Uterus (tissue), 4 donors: ENCODE results near the gene MPIG6B. TPM values are rescaled to one million over a fixed set of nuclear protein-coding genes. Genes with fewer than 3 reads are reported as not detected.

ENCODE experiments used
- DNase-seq, 2 donors: peaks; one replicate each; pipeline ENCODE4 v3.0.0-alpha.2; 2019 to 2020
- H3K27ac ChIP-seq, 2 donors: fragments of 200-600 bp; sonication (generic); 1 replicate in 1 of 2; 2 replicates in 1 of 2; pipeline ENCODE4 v1.5.1; 2016 to 2018
- H3K27me3 ChIP-seq, 2 donors: fragments of 200-600 bp; sonication (generic); one replicate each; pipeline ENCODE4 v1.5.1; 2018 to 2019; ENCODE audit warnings: control low read depth in 1 of 2
- H3K36me3 ChIP-seq, 2 donors: fragments of 200-600 bp; sonication (generic); one replicate each; pipeline ENCODE4 v1.5.1; 2019; ENCODE audit warnings: control low read depth in 1 of 2
- H3K4me1 ChIP-seq, 2 donors: fragments of 200-600 bp; sonication (generic); one replicate each; pipeline ENCODE4 v1.5.1; 2018 to 2019; ENCODE audit warnings: control low read depth in 1 of 2
- H3K4me3 ChIP-seq, 2 donors: fragments of 200-600 bp; sonication (generic); 1 replicate in 1 of 2; 2 replicates in 1 of 2; pipeline ENCODE4 v1.5.1; 2018 to 2019; ENCODE audit warnings: mild to moderate bottlenecking in 1 of 2
- H3K9me3 ChIP-seq, 2 donors: fragments of 200-600 bp; sonication (generic); one replicate each; pipeline ENCODE4 v1.5.1; 2019; ENCODE audit warnings: control low read depth in 1 of 2
- POLR2A ChIP-seq, 2 donors: fragments of 450-650 bp; IDR thresholded peaks; one replicate each; pipeline ENCODE4 v1.6.1; 2016; ENCODE audit warnings: antibody characterized with exemption in 2 of 2, mild to moderate bottlenecking in 1 of 2, moderate library complexity in 1 of 2
- intact Hi-C: fragments of 100-400 bp; cut with DNase I; formaldehyde crosslinking; loops from one replicate; pipeline ENCODE4 v1.15.1; 2023; ENCODE audit warnings: low total_unique reads
- total RNA-seq, 4 donors: library from RNA; depleted of rRNA in 3 of 4; stranded (reverse); fragments of >200 nt in 3 of 4; gene quantifications; one replicate each; pipeline versions ENCODE4 v1.1.0 to v1.2.4, GENCODE V29; 2014 to 2023
- TF ChIP-seq, protein P1 (sequence below), 4 experiments: fragments of 200-600 bp in 2 of 4; fragments of 450-650 bp in 2 of 4; sonication (generic) in 2 of 4; IDR thresholded peaks; one replicate each; pipeline ENCODE4 v1.5.1; 2016 to 2019; ENCODE audit warnings: antibody characterized with exemption in 4 of 4, mild to moderate bottlenecking in 2 of 4, moderate library complexity in 1 of 4
- donor health status: DM: yes; HTN: yes; CAD: no.

MPIG6B gene
- total RNA-seq, 4 donors from 2014 or later, result 0.49 TPM; not detected in 3

DNA sequence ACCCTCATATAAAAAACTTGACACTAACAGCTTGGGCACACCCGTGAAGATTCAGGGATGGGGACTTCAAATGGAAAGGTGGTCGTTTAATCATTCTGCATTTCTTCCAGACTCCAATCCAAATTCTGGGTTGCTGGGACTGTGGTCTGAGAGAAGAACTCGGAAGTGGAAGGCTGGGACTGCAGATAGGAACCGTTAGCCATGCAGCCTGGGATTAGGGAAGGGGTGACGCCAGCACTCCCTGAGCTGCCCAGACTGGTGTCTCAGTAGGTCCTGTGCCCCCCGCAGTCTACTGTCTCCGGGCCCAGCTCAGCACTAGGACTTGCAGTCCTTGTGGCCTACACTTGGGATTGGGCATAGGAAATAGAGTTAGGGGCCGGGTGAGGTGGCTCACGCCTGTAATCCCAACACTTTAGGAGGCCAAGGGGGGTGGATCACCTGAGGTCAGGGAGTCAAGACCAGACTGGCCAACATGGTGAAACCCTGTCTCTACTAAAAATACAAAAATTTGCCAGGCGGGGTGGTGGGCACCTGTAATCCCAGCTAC is 13.7 kb downstream of the MPIG6B start:
- H3K27ac ChIP-seq, result peak overlapping the region; percentile 86 to 95
- TF ChIP-seq, protein P1, sequence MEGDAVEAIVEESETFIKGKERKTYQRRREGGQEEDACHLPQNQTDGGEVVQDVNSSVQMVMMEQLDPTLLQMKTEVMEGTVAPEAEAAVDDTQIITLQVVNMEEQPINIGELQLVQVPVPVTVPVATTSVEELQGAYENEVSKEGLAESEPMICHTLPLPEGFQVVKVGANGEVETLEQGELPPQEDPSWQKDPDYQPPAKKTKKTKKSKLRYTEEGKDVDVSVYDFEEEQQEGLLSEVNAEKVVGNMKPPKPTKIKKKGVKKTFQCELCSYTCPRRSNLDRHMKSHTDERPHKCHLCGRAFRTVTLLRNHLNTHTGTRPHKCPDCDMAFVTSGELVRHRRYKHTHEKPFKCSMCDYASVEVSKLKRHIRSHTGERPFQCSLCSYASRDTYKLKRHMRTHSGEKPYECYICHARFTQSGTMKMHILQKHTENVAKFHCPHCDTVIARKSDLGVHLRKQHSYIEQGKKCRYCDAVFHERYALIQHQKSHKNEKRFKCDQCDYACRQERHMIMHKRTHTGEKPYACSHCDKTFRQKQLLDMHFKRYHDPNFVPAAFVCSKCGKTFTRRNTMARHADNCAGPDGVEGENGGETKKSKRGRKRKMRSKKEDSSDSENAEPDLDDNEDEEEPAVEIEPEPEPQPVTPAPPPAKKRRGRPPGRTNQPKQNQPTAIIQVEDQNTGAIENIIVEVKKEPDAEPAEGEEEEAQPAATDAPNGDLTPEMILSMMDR (IDR thresholded peaks at IDR 0.05), result no peak
- no peak for TF ChIP-seq POLR2A (IDR thresholded peaks at IDR 0.05)
- intact Hi-C loops, result loop anchor here (10.0 kb wide), 1 partner anchor 58 kb away; the partner anchor contains the start of gene VARS1
- H3K9me3 ChIP-seq, result no peaks in the 10 kb centered on the region
- no peaks in the 10 kb centered on the region for H3K36me3 ChIP-seq
- H3K4me3 ChIP-seq, result peak overlapping the region; percentile 61 to 63
- DNase-seq, result peak in 1 of 2 donors; percentile 43
- peaks cover 0 to 29% of the 10 kb centered on the region in 2 donors for H3K4me1 ChIP-seq
- no peaks in the 10 kb centered on the region for H3K27me3 ChIP-seq

DNA sequence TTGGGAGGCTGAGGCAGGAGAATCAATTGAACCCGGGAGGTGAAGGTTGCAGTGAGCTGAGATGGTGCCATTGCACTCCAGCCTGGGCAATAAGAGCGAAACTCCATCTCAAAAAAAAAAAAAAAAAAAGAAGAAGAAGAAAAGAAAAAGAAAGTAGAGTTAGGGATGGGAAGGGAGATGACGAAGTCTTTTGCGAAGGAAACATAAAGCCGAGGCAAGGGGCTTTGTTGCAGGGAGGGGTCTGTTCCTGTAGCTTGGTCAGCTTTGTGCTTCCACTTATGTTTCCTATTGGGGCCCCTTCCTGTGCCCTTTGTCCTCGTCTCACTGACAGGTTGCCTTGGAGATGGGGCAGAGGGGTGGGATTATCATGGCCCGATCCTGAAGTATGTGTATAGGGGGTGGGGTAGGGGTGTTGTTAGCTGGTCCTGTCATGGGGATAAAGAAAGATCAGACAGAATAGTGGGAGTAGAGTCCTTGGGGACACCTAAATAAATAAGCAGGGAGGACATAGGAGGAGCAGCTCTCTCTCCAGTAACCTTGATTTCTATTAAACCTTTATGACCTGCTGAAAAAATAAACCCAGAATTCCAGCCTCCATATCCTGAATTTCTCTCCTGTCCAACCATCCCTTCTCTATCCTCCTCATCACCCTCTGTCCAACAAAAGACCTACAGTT is 14.3 kb downstream of the MPIG6B start:
- H3K9me3 ChIP-seq, result no peaks in the 10 kb centered on the region
- no peaks in the 10 kb centered on the region for H3K36me3 ChIP-seq
- peak overlapping the region; percentile 86 to 95 for H3K27ac ChIP-seq
- H3K4me3 ChIP-seq, result no peak overlapping the region
- H3K4me1 ChIP-seq, result peaks cover 0 to 29% of the 10 kb centered on the region in 2 donors
- TF ChIP-seq, protein P1 (IDR thresholded peaks at IDR 0.05), result no peak
- TF ChIP-seq POLR2A (IDR thresholded peaks at IDR 0.05), result no peak
- H3K27me3 ChIP-seq, result no peaks in the 10 kb centered on the region
- DNase-seq, result no peak
- intact Hi-C loops, result loop anchor here (10.0 kb wide), 1 partner anchor 57 kb away; the partner anchor contains the start of gene VARS1

DNA sequence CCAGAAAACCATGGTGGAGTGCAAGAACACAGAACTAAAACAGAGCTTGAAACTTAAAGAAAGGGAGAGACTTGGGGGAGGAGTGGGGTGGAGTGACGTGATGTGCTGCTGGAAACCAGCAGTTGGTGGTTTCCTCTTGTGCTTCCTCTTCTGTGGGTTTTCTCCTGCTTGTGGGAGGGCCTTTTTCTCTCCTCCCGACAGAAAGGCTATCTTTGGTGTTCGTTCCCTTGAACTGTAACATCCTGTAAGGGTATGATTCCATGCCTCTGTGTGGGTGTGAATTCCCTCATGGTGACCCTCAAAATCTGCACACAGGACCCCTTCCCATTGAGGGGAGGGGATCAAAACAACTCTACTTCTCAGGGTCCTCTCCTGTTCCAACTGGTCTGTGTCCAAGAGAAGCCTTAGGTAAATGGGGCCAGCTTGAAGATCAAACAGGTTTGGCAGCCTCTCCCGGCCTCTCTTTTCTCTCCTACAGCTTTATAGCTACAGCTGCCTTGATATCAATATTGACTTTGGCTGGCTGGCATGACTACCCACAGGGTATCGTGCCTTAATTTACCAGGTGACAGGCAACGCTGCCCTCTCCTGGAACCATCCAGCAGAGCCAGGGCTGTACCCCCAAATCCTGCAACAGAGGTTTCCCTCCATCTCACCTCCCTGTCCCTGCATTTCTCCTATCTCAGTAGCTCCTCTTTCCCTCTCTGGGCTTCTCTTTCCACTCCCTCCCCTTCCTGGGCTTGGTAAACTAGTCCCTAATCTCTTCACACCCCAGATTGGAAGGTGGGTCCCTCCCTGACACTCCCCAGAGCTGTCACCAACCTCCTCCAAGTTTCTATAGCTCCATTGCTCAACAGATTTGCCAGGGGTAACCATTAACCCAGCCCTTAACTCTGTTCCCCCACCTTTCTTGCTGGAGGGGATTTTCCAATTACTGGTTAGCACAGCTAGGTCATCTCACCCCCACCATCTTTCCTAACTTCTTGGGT is 15.1 kb downstream of the MPIG6B start:
- TF ChIP-seq, protein P1 (IDR thresholded peaks at IDR 0.05), result no peak
- peak; percentile 19 to 40 for TF ChIP-seq POLR2A (IDR thresholded peaks at IDR 0.05)
- no peak overlapping the region for H3K4me3 ChIP-seq
- H3K27me3 ChIP-seq, result no peaks in the 10 kb centered on the region
- intact Hi-C loops, result loop anchor here (10.0 kb wide), 1 partner anchor 57 kb away; the partner anchor contains the start of gene VARS1
- H3K9me3 ChIP-seq, result no peaks in the 10 kb centered on the region
- H3K27ac ChIP-seq, result peak overlapping the region; percentile 86 to 95
- peak in 1 of 2 donors; percentile 52 for DNase-seq
- no peaks in the 10 kb centered on the region for H3K36me3 ChIP-seq
- peaks cover 0 to 29% of the 10 kb centered on the region in 2 donors for H3K4me1 ChIP-seq

DNA sequence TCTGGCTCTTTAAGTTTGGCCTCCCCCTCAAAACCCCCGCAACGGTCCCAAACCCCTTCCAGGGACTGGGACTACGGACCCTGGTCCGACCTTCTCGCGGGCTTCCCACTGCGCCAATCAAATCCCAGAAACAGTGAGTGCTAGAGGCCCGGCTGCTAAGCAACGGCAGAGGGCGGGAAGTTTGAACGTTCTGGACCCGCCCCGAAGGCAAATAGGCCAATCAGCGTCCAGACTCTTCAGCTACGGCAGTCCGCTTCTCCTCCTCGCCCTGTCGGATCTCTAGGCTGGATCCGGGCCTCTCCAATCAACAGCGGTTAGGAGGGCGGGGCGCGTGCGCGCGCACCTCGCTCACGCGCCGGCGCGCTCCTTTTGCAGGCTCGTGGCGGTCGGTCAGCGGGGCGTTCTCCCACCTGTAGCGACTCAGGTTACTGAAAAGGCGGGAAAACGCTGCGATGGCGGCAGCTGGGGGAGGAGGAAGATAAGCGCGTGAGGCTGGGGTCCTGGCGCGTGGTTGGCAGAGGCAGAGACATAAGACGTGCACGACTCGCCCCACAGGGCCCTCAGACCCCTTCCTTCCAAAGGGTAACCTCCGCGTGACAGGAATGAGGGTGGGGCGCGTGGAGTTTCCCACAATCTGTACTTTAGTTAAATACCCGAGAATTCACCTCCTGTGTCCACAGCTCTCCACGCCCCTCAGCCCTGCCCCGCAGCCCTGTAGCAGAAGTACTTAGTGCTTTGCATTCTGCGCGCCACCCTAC is 16.6 kb downstream of the MPIG6B start, which contains the start of gene MSH5:
TSS of gene MSH5 (plus strand) at position 367 of the 758 bp plus-strand sequence. CDS start 462 bp downstream, outside the sequence.
- H3K4me3 ChIP-seq, result peak within 1 kb of the TSS; percentile 60 to 85
- TF ChIP-seq POLR2A (IDR thresholded peaks at IDR 0.05), result peak; percentile 66 to 72
- TF ChIP-seq, protein P1 (IDR thresholded peaks at IDR 0.05), result no peak
- H3K9me3 ChIP-seq, result no peaks in the 10 kb centered on the region
- peaks cover 0 to 14% of the 10 kb centered on the region in 2 donors for H3K4me1 ChIP-seq
- peak; percentile 99 for DNase-seq
- peak within 1 kb of the TSS; percentile 71 to 80 for H3K27ac ChIP-seq
- H3K27me3 ChIP-seq, result no peaks in the 10 kb centered on the region
- H3K36me3 ChIP-seq, result no peaks in the 10 kb centered on the region
- intact Hi-C loops, result loop anchor here (10.0 kb wide), 1 partner anchor 55 kb away; the partner anchor contains the start of gene VARS1
